IMR-90 (cell line): ENCODE measurements around the gene AKAP6. TPM values are rescaled to one million over a fixed set of nuclear protein-coding genes. Genes with fewer than 3 reads are reported as not detected.

Experiments used
- ATAC-seq: fragments of 200-7000 bp; cut with Tn5 transposase; 2 replicates; pipeline ENCODE4 v1.9.1; 2020; ENCODE audit warnings: low read depth, mild to moderate bottlenecking, moderate library complexity
- BruUV-seq: library from RNA; stranded (reverse); fragments of 400-500 nt; replicated peaks from 2 replicates; lab custom pipeline; 2021; lab: Mats Ljungman, UMichigan
- CTCF ChIA-PET: fragments of 300-600 bp; formaldehyde crosslinking; extraction: SDS; loops from one replicate; lab custom pipeline; 2021; ENCODE audit warnings: antibody characterized with exemption; lab: Yijun Ruan, JAX
- POLR2A ChIA-PET: fragments of 300-600 bp; sonication (Branson Sonifier 250); formaldehyde crosslinking; loops from one replicate; lab custom pipeline; 2022; ENCODE audit warnings: antibody characterized with exemption; ENCODE audit not compliant: unreplicated experiment; lab: Charles Lee
- DNase-seq: peaks from one replicate; pipeline ENCODE4 v3.0.0; 2013
- H2AFZ ChIP-seq: replicated peaks from 2 replicates; pipeline ENCODE3; 2013; ENCODE audit warnings: low read length, mild to moderate bottlenecking; ENCODE audit not compliant: poor library complexity
- H2AK5ac ChIP-seq: 2 replicates; pipeline ENCODE4 v1.6.1; 2013; ENCODE audit warnings: low read depth, low read length, inconsistent platforms
- H2AK9ac ChIP-seq: replicated peaks from 2 replicates; pipeline ENCODE3; 2013; ENCODE audit warnings: mild to moderate bottlenecking, low read depth, low read length, moderate library complexity; ENCODE audit not compliant: poor library complexity
- H2BK120ac ChIP-seq: 2 replicates; pipeline ENCODE4 v1.6.1; 2013; ENCODE audit warnings: low read depth, low read length, inconsistent platforms
- H2BK15ac ChIP-seq: 3 replicates; pipeline ENCODE4 v1.6.1; 2013; ENCODE audit warnings: low read depth, low read length, inconsistent platforms
- H2BK20ac ChIP-seq: 2 replicates; pipeline ENCODE4 v1.6.1; 2013; ENCODE audit warnings: low read depth, mild to moderate bottlenecking, inconsistent platforms, low read length, moderate library complexity
- H2BK5ac ChIP-seq: 2 replicates; pipeline ENCODE4 v1.6.1; 2013; ENCODE audit warnings: mild to moderate bottlenecking, low read depth, low read length, inconsistent platforms; ENCODE audit not compliant: poor library complexity, severe bottlenecking
- H3K14ac ChIP-seq: replicated peaks from 2 replicates; pipeline ENCODE4 v1.6.1; 2013; ENCODE audit warnings: low read depth, low read length, inconsistent platforms
- H3K18ac ChIP-seq: 2 replicates; pipeline ENCODE4 v1.6.1; 2013; ENCODE audit warnings: low read depth, low read length, control low read depth
- H3K23ac ChIP-seq: 2 replicates; pipeline ENCODE4 v1.6.1; 2013; ENCODE audit warnings: low read depth, low read length, inconsistent platforms
- H3K27ac ChIP-seq: 2 replicates; pipeline ENCODE4 v1.5.1; 2013; ENCODE audit warnings: mild to moderate bottlenecking, control low read depth, low read length; ENCODE audit not compliant: insufficient read depth
- H3K27me3 ChIP-seq: 2 replicates; pipeline ENCODE4 v1.6.1; 2013; ENCODE audit warnings: low read length; ENCODE audit not compliant: control insufficient read depth, insufficient read depth
- H3K36me3 ChIP-seq: 2 replicates; pipeline ENCODE4 v1.6.1; 2013; ENCODE audit warnings: low read length, mixed read lengths; ENCODE audit not compliant: control insufficient read depth, insufficient read depth
- H3K4ac ChIP-seq: 2 replicates; pipeline ENCODE4 v1.6.1; 2013; ENCODE audit warnings: low read depth, low read length, inconsistent platforms
- H3K4me1 ChIP-seq: 2 replicates; pipeline ENCODE4 v1.6.1; 2013; ENCODE audit warnings: low read length, mixed read lengths; ENCODE audit not compliant: control insufficient read depth, insufficient read depth
- H3K4me2 ChIP-seq: 2 replicates; pipeline ENCODE4 v1.6.1; 2013; ENCODE audit warnings: low read depth, mild to moderate bottlenecking, control low read depth, low read length, moderate library complexity
- H3K4me3 ChIP-seq: 2 replicates; pipeline ENCODE4 v1.5.1; 2013; ENCODE audit warnings: low read depth, mild to moderate bottlenecking, control low read depth, low read length, moderate library complexity; ENCODE audit not compliant: insufficient read depth
- H3K56ac ChIP-seq: 2 replicates; pipeline ENCODE4 v1.6.1; 2013; ENCODE audit warnings: low read length, inconsistent platforms; ENCODE audit not compliant: insufficient read depth; ENCODE audit errors: extremely low read depth
- H3K79me1 ChIP-seq, 2 experiments: 2 replicates each; pipeline ENCODE4 v1.6.1; 2013; ENCODE audit warnings: low read length in 2 of 2, inconsistent platforms in 1 of 2, low read depth in 1 of 2
- H3K9ac ChIP-seq: 2 replicates; pipeline ENCODE4 v1.6.1; 2013; ENCODE audit warnings: low read depth, low read length, control low read depth
- H3K9me1 ChIP-seq: 2 replicates; pipeline ENCODE4 v1.6.1; 2013; ENCODE audit warnings: low read length, inconsistent platforms; ENCODE audit not compliant: insufficient read depth
- H3K9me3 ChIP-seq: 2 replicates; pipeline ENCODE4 v1.6.1; 2013; ENCODE audit warnings: low read length; ENCODE audit not compliant: control insufficient read depth, insufficient read depth
- H4K20me1 ChIP-seq: 2 replicates; pipeline ENCODE4 v1.6.1; 2013; ENCODE audit warnings: low read length, inconsistent platforms; ENCODE audit not compliant: insufficient read depth
- H4K5ac ChIP-seq: 2 replicates; pipeline ENCODE4 v1.6.1; 2013; ENCODE audit warnings: mild to moderate bottlenecking, low read depth, low read length, control low read depth
- H4K8ac ChIP-seq, 2 experiments: 2 replicates each; pipeline ENCODE4 v1.6.1; 2013; ENCODE audit warnings: low read depth in 2 of 2, low read length in 2 of 2, control low read depth in 1 of 2, inconsistent platforms in 1 of 2
- H4K91ac ChIP-seq: 2 replicates; pipeline ENCODE4 v1.6.1; 2013; ENCODE audit warnings: low read depth, low read length, inconsistent platforms; ENCODE audit not compliant: insufficient read depth
- BHLHE40 ChIP-seq: fragments of 150-350 bp; IDR thresholded peaks from 2 replicates; pipeline ENCODE4 v1.6.1; 2016; ENCODE audit warnings: mild to moderate bottlenecking, low read depth, low read length
- CHD1 ChIP-seq: IDR thresholded peaks from 2 replicates; pipeline ENCODE4 v1.6.1; 2012; ENCODE audit warnings: low read depth, low read length, improper control_type of control experiment
- FOS ChIP-seq: fragments of 150-350 bp; IDR thresholded peaks from 2 replicates; pipeline ENCODE4 v1.6.1; 2016; ENCODE audit warnings: low read depth, low read length
- NFE2L2 ChIP-seq: fragments of 150-350 bp; IDR thresholded peaks from 2 replicates; pipeline ENCODE4 v1.6.1; 2016; ENCODE audit warnings: low read depth, mild to moderate bottlenecking, low read length
- POLR2A ChIP-seq: IDR thresholded peaks from 2 replicates; pipeline ENCODE4 v1.6.1; 2012; ENCODE audit warnings: mild to moderate bottlenecking, low read depth, low read length
- RFX5 ChIP-seq: IDR thresholded peaks from 2 replicates; pipeline ENCODE4 v1.8.0; 2012; ENCODE audit warnings: low read depth, mild to moderate bottlenecking, low read length, moderate library complexity
- USF2 ChIP-seq: fragments of 150-350 bp; IDR thresholded peaks from 2 replicates; pipeline ENCODE4 v1.6.1; 2017; ENCODE audit warnings: mild to moderate bottlenecking, antibody characterized with exemption, low read length, low read depth
- dilution Hi-C: fragments of 300-500 bp; cut with HindIII; formaldehyde crosslinking; loops from one replicate; pipeline ENCODE4 v1.14.3; 2018; ENCODE audit warnings: low sequenced_read_pairs; ENCODE audit not compliant: unreplicated experiment
- in situ Hi-C: fragments of 300-500 bp; cut with MboI; formaldehyde crosslinking; loops from 3 replicates; pipeline ENCODE4 v1.14.3; 2019; ENCODE audit warnings: low sequenced_read_pairs, inconsistent platforms, mixed read lengths
- intact Hi-C: fragments of 100-400 bp; cut with micrococcal nuclease; formaldehyde crosslinking; loops from 2 replicates; pipeline ENCODE4 v1.10.0; 2022
- polyA plus RNA-seq, 3 experiments: library from polyadenylated mRNA; depleted of rRNA; stranded (reverse); fragments of >200 nt; gene quantifications; 2 replicates each; pipeline ENCODE4 v1.2.3, GENCODE V29; 2012; ENCODE audit warnings: low replicate concordance in 1 of 3
- total RNA-seq: library from RNA; depleted of rRNA; stranded (reverse); fragments of >200 nt; gene quantifications from 2 replicates; pipeline ENCODE4 v1.2.3, GENCODE V29; 2012
- TF ChIP-seq, protein P1 (sequence below): conservative IDR thresholded peaks from 2 replicates; pipeline ENCODE4 v1.5.1; 2012; ENCODE audit warnings: mild to moderate bottlenecking, low read depth, low read length, improper control_type of control experiment

The AKAP6 gene
- total and polyA plus RNA-seq, 2 of the 4 experiments (the other 2 are of a cell fraction): 0.22 to 1.6 TPM

GRCh38 chr14:32820682-32821081 is 491.6 kb downstream of the AKAP6 start:
- no peak overlapping the region for H3K14ac ChIP-seq
- no peak overlapping the region for H2BK120ac ChIP-seq
- H2AFZ ChIP-seq: no peak overlapping the region
- ChIA-PET CTCF (no interaction called here), POLR2A (no interaction called here)
- H3K23ac ChIP-seq: no peak overlapping the region
- no peak overlapping the region for H3K4ac ChIP-seq
- no peak overlapping the region for H2AK5ac ChIP-seq
- H4K91ac ChIP-seq: no peak overlapping the region
- H3K27ac ChIP-seq: no peak overlapping the region
- no peak overlapping the region for H3K18ac ChIP-seq
- no peaks in the 10 kb centered on the region for H3K9me3 ChIP-seq
- no peak overlapping the region for H3K9ac ChIP-seq
- H3K4me3 ChIP-seq: no peak overlapping the region
- no peak overlapping the region for H2BK5ac ChIP-seq
- no peaks in the 10 kb centered on the region for H4K20me1 ChIP-seq
- dilution Hi-C loops (no loop called here), intact Hi-C loops (no loop called here), in situ Hi-C loops (no loop called here)
- H2AK9ac ChIP-seq: no peak overlapping the region
- H4K8ac ChIP-seq: no peak overlapping the region
- H3K27me3 ChIP-seq: no peaks in the 10 kb centered on the region; the same call in 1 of the 2 replicates
- H3K4me2 ChIP-seq: no peak overlapping the region
- BruUV-seq: no TSS peak
- no peak overlapping the region for H4K5ac ChIP-seq
- no peak overlapping the region for H2BK15ac ChIP-seq
- H3K9me1 ChIP-seq: no peaks in the 10 kb centered on the region
- H3K4me1 ChIP-seq: peaks cover 6% of the 10 kb centered on the region
- TF ChIP-seq POLR2A (no peak), RFX5 (no peak), BHLHE40 (no peak), USF2 (no peak), FOS (no peak), NFE2L2 (no peak), CHD1 (no peak)
- TF ChIP-seq, protein P1, sequence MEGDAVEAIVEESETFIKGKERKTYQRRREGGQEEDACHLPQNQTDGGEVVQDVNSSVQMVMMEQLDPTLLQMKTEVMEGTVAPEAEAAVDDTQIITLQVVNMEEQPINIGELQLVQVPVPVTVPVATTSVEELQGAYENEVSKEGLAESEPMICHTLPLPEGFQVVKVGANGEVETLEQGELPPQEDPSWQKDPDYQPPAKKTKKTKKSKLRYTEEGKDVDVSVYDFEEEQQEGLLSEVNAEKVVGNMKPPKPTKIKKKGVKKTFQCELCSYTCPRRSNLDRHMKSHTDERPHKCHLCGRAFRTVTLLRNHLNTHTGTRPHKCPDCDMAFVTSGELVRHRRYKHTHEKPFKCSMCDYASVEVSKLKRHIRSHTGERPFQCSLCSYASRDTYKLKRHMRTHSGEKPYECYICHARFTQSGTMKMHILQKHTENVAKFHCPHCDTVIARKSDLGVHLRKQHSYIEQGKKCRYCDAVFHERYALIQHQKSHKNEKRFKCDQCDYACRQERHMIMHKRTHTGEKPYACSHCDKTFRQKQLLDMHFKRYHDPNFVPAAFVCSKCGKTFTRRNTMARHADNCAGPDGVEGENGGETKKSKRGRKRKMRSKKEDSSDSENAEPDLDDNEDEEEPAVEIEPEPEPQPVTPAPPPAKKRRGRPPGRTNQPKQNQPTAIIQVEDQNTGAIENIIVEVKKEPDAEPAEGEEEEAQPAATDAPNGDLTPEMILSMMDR: no peak
- ATAC-seq: no peak
- H3K36me3 ChIP-seq: no peaks in the 10 kb centered on the region
- no peak overlapping the region for H3K56ac ChIP-seq
- no peaks in the 10 kb centered on the region for H3K79me1 ChIP-seq
- DNase-seq: no peak
- no peak overlapping the region for H2BK20ac ChIP-seq
